ENCODE data around the gene RSPH3.
"Not testable (repeated sequence)": the region's sequence is repeated elsewhere in the genome, so short reads cannot be mapped to it uniquely, and the experiment has no call there.

Gene RSPH3

DNA sequence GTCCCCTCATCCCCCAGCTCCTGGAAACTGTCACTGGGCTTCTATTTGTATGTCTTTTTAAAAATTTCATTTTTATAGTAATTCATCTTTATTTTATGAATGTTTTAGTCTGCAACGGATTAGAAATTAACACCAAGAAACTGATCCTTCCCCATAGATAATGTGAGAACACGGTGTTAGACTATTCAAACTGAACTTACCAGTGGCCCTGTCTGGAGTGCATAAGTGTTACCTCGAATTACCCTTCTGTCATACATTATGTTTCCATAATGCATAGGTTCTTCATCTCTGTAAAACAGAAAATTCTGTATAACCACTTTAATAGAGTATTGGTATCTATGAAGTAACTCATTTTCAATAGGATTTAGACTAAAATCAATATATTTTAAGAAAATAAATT is 6.4 kb downstream of the RSPH3 start:
- Histone ChIP-seq H3K27me3 (ENCODE audit: control insufficient read depth, insufficient read depth, low read length) (no peaks in the 10 kb centered on the region), H3K4me3 (ENCODE audit: low read length) (no peak overlapping the region), H3K9me3 (ENCODE audit: control insufficient read depth, low read length) (no peaks in the 10 kb centered on the region), H3K36me3 (ENCODE audit: control insufficient read depth, insufficient read depth, low read length) (no peaks in the 10 kb centered on the region), H3K9ac (ENCODE audit: low read length) (no peak overlapping the region), H3K4me1 (ENCODE audit: control insufficient read depth, insufficient read depth, low read length) (no peaks in the 10 kb centered on the region)

DNA sequence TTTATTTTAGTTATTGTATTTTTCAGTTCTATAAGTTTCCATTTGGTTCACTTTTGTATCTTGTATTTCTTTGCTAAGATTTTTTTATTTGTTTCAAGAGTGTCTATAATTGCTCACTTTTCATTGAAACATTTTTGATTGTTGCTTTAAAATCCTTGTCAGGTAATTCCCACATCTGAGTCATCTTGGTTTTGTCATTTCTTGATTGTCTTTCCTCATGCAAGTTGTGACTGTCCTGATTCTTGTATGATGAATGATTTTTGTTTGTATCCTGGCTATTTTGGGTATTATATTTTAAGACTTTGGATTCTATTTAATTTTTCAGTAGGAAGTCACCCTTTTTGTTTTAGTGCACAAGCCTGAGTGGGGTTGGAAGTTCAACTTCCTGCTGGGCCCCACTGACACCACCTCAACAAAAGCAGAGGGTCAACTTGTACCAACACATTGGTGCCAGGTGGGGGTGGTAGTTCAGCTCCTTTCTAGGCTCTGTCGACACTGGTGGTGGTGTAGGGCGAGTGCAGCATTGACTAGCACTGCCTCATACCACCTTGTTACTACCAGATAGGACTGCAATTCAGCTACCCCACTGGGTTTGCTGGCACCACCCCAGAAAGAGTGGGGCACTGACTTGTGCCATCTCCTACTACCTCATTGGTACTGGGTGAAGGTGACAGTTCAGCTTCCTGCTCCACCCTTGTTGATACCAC is 8.8 kb downstream of the RSPH3 start:
- no peaks in the 10 kb centered on the region for H3K9me3 ChIP-seq (ENCODE audit: control insufficient read depth, low read length)
- H3K9ac ChIP-seq (ENCODE audit: low read length): no peak overlapping the region
- H3K4me1 ChIP-seq (ENCODE audit: control insufficient read depth, insufficient read depth, low read length): no peaks in the 10 kb centered on the region
- H3K36me3 ChIP-seq (ENCODE audit: control insufficient read depth, insufficient read depth, low read length): no peaks in the 10 kb centered on the region
- H3K4me3 ChIP-seq (ENCODE audit: low read length): no peak overlapping the region
- H3K27me3 ChIP-seq (ENCODE audit: control insufficient read depth, insufficient read depth, low read length): no peaks in the 10 kb centered on the region

DNA sequence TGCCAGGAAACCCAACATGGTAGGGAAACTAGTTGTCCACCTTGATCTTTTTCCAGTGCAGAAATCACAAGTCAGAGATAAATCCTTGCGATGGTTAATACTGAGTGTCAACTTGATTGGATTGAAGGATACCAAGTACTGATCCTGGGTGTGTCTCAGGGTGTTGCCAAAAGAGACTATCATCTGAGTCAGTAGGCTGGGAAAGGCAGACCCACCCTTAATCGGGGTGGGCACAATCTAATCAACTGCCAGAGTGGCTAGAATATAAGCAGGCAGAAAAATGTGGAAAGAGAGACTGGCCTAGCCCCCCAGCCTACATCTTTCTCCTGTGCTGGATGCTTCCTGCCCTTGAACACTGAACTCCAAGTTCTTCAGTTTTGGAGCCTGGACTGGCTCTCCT is 10.3 kb downstream of the RSPH3 start:
- H3K9ac ChIP-seq (ENCODE audit: low read length); H3K4me3 ChIP-seq (ENCODE audit: low read length); H3K27me3 ChIP-seq (ENCODE audit: control insufficient read depth, insufficient read depth, low read length); H3K36me3 ChIP-seq (ENCODE audit: control insufficient read depth, insufficient read depth, low read length); H3K4me1 ChIP-seq (ENCODE audit: control insufficient read depth, insufficient read depth, low read length); H3K9me3 ChIP-seq (ENCODE audit: control insufficient read depth, low read length): not testable (repeated sequence)

DNA sequence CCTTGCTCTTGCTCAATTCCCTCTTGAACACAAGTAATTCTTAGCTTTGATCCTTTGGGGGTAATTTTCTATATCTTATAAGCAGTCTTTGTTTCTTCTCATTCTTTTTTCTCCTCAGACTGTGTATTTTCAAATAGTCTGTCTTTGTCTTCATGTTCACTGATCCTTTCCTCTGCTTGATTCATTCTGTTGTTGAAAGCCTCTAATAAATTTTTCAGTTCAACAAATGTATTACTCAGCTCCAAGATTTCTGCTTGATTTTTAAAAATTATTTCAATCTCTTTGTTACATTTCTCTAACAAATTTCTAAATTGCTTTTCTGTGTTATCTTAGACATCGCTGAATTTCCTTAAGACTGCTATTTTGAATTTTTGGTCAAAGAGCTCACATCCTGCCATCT is 11.5 kb downstream of the RSPH3 start:
- Histone ChIP-seq H3K4me1 (ENCODE audit: control insufficient read depth, insufficient read depth, low read length) (no peaks in the 10 kb centered on the region), H3K36me3 (ENCODE audit: control insufficient read depth, insufficient read depth, low read length) (no peaks in the 10 kb centered on the region), H3K4me3 (ENCODE audit: low read length) (no peak overlapping the region), H3K27me3 (ENCODE audit: control insufficient read depth, insufficient read depth, low read length) (no peaks in the 10 kb centered on the region), H3K9ac (ENCODE audit: low read length) (no peak overlapping the region), H3K9me3 (ENCODE audit: control insufficient read depth, low read length) (no peaks in the 10 kb centered on the region)

DNA sequence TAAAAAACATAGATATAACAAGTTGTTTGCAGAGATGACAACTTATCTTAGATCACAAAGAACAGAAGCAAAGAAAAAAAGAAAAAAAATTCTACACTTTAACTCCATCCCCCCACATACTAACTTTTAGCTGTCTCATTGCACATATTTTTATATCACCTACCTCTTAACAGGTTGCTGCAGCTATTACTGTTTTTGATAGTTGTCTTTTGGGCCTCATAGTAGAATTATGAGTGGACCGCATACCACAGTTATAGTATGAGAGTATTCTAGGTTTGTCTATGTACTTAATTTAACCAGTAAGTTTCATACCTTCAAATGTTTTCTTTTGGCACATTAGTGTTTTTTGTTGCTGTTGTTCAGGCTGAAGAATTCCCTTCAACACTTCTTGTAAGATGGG is 12.3 kb downstream of the RSPH3 start:
- Histone ChIP-seq H3K36me3 (ENCODE audit: control insufficient read depth, insufficient read depth, low read length) (no peaks in the 10 kb centered on the region), H3K4me1 (ENCODE audit: control insufficient read depth, insufficient read depth, low read length) (no peaks in the 10 kb centered on the region), H3K9ac (ENCODE audit: low read length) (no peak overlapping the region), H3K9me3 (ENCODE audit: control insufficient read depth, low read length) (no peaks in the 10 kb centered on the region), H3K27me3 (ENCODE audit: control insufficient read depth, insufficient read depth, low read length) (no peaks in the 10 kb centered on the region), H3K4me3 (ENCODE audit: low read length) (no peak overlapping the region)

DNA sequence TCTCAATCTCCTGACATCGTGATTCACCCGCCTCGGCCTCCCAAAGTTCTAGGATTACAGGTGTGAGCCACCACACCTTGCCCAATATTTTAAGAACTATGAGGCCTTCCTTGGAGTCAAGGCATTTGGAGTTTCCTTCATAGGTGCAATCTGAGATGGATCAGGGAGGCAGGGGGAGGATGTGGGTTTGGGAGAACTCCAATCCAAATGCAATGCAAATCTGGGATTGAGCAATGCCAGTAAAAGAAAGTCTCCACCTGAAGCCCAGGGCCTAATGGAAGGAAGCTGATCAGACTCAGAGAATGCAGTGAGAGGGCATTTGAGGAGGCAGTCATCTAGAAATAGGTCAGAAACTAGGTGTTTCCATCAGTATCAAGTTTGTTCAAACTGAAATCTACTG is 21.2 kb downstream of the RSPH3 start:
- no peaks in the 10 kb centered on the region for H3K27me3 ChIP-seq (ENCODE audit: control insufficient read depth, insufficient read depth, low read length)
- H3K9ac ChIP-seq (ENCODE audit: low read length): no peak overlapping the region
- no peaks in the 10 kb centered on the region for H3K9me3 ChIP-seq (ENCODE audit: control insufficient read depth, low read length)
- H3K4me1 ChIP-seq (ENCODE audit: control insufficient read depth, insufficient read depth, low read length): no peaks in the 10 kb centered on the region
- H3K4me3 ChIP-seq (ENCODE audit: low read length): no peak overlapping the region
- H3K36me3 ChIP-seq (ENCODE audit: control insufficient read depth, insufficient read depth, low read length): no peaks in the 10 kb centered on the region

DNA sequence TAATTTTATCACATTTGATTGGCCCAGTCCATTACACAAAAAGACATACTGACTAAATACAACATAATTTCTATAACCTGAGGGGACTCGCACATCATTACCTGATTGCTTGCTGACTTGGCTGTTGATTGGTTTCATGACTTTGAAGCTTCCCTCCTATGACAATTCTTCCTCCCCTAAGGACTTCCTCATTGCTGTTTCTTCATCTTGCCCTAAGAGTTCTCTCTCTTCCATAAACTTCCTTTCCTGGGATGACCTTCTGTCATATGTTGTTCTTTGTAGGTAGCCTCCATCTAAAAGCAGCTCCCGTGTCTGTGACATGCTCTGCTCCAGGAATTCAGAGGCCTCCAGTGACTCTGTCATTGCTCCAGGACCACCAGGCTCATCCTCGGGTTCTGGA is 22.6 kb downstream of the RSPH3 start:
- no peaks in the 10 kb centered on the region for H3K27me3 ChIP-seq (ENCODE audit: control insufficient read depth, insufficient read depth, low read length)
- H3K4me1 ChIP-seq (ENCODE audit: control insufficient read depth, insufficient read depth, low read length): no peaks in the 10 kb centered on the region
- no peak overlapping the region for H3K4me3 ChIP-seq (ENCODE audit: low read length)
- no peak overlapping the region for H3K9ac ChIP-seq (ENCODE audit: low read length)
- no peaks in the 10 kb centered on the region for H3K36me3 ChIP-seq (ENCODE audit: control insufficient read depth, insufficient read depth, low read length)
- no peaks in the 10 kb centered on the region for H3K9me3 ChIP-seq (ENCODE audit: control insufficient read depth, low read length)

DNA sequence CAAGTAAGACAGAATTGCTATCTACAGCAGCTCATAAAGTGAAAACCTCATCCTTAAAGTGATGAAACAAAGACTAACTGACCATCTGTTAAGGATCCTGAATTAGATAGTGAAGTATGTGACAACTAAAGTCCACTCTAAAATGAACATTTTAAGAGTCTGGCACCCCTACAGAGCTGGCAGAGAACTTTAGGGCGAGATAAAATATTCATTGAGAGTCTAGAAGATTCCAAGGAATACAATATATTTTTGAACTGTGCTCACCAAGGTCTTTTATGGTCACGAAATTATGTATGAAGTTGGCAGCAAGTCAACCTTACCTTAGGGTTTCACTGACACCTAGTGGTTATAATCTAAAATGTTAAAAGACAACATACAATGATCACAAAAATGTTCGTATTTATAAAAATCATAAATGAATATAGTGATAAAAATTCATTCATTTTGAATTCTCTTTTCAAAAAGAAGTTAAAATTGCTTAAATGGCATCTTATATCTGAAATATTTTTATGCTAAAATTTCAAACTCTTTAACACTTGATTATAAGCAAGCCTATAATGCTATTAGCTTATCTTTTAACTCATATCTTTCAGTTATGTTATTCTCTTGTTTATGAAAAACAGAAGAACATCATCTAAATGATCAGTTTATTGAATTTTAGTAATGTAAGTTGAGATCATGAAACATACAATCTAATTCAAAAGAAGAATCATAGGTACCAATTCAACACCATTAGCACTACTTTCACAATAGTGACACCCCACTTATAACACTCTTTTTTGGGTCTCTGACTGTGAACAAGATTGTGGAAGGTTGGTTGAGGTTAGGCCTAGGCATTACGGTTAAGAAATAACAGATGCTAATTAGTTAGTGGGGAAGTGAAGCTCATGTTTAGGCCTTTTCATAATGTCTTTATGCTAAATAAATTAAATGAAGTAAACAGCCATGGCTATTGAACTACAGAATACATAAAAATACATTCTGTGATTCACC is 27.5 kb downstream of the RSPH3 start:
- Histone ChIP-seq H3K9ac (ENCODE audit: low read length) (no peak overlapping the region), H3K9me3 (ENCODE audit: control insufficient read depth, low read length) (no peaks in the 10 kb centered on the region), H3K4me1 (ENCODE audit: control insufficient read depth, insufficient read depth, low read length) (peaks cover 4% of the 10 kb centered on the region), H3K27me3 (ENCODE audit: control insufficient read depth, insufficient read depth, low read length) (no peaks in the 10 kb centered on the region), H3K36me3 (ENCODE audit: control insufficient read depth, insufficient read depth, low read length) (no peaks in the 10 kb centered on the region), H3K4me3 (ENCODE audit: low read length) (no peak overlapping the region)

DNA sequence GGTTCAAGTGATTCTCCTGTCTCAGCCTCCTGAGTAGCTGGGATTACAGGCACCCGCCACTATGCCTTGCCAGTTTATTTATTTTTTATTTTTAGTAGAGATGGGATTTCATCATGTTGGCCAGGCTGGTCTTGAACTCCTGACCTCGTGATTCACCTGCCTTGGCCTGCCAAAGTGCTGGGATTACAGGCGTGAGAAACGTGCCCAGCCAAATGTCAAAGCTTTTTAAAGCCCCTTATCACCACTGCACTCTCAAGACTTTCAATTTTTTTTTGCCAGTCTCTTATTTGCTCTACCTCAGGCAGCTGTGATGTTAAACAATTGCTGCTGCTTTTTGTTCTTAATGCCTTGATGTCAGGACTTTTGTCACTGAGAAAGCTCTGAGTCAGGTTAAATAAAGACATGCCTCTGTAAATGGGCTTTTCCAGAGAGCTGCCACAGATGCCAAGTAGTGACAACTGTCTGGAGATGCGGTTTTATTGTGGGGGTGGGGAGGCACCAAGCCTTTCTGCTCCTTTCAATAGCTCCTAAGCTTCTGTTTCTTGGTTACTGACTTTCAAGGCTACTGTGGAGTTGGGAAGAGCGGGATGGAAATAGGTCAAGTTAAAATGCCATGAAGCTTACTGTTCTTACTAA is 29.2 kb downstream of the RSPH3 start:
- H3K9ac ChIP-seq (ENCODE audit: low read length): no peak overlapping the region
- H3K4me1 ChIP-seq (ENCODE audit: control insufficient read depth, insufficient read depth, low read length): peaks cover 4% of the 10 kb centered on the region
- no peak overlapping the region for H3K4me3 ChIP-seq (ENCODE audit: low read length)

DNA sequence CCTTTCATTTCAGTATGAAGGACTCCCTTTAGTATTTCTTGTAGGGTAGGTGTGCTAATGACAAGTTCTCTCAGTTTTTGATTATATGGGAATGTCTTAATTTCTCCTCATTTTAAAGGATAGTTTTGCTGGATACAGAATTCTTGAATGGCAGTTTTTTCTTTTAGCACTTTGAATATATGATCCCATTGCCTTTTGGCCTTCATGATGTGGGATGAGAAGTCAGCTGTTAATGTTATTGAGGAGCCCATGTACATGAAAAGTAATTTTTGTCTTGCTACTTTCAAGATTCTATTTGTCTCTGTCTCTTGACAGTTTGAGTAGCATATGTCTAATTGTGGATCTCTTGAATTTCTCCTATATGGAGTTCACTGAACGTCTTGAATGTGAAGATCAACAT is 30.9 kb downstream of the RSPH3 start:
- H3K4me1 ChIP-seq (ENCODE audit: control insufficient read depth, insufficient read depth, low read length): peaks cover 4% of the 10 kb centered on the region
- H3K27me3 ChIP-seq (ENCODE audit: control insufficient read depth, insufficient read depth, low read length): no peaks in the 10 kb centered on the region
- H3K9me3 ChIP-seq (ENCODE audit: control insufficient read depth, low read length): no peaks in the 10 kb centered on the region
- H3K36me3 ChIP-seq (ENCODE audit: control insufficient read depth, insufficient read depth, low read length): no peaks in the 10 kb centered on the region
- no peak overlapping the region for H3K9ac ChIP-seq (ENCODE audit: low read length)
- H3K4me3 ChIP-seq (ENCODE audit: low read length): no peak overlapping the region

More for the DNA sequence above, 29.2 kb downstream of the RSPH3 start:
- Histone ChIP-seq H3K9me3 (ENCODE audit: control insufficient read depth, low read length) (no peaks in the 10 kb centered on the region), H3K27me3 (ENCODE audit: control insufficient read depth, insufficient read depth, low read length) (no peaks in the 10 kb centered on the region), H3K36me3 (ENCODE audit: control insufficient read depth, insufficient read depth, low read length) (no peaks in the 10 kb centered on the region)

DNA sequence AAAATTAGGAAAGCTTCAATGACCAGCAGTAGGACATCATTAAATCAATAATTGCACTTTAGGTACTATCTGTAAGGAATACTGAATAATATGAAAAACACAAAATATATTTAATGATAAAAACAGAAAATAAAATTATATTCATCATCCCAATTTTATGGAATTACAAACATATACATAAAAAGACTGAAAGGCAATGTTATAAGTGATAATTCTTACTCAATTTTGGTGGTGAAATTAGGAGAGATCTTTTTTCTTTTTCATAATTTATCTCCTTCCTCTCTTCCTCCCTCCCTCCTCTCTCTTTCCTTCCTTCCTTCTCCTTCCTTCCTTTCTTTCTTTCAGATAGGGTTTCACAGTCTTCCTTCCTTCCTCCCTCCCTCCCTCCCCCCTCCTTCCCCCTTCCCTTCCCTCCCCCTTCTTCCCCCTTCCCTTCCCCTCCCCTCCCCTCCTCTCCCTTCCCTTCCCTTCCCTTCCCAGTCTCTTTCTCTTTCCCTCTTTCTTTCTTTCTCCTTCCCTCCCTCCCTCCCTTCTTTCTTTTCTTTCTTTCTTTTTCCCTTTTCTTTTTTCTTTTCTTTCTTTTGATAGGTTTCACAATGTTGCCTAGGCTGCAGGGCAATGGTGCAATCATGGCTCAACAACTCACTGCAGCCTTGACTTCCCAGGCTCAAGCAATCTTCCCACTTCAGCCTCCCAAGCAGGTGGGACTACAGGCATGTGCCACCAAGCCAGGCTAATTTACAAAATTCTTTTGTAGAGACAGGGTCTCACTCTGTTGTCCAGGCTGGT is 36.8 kb downstream of the RSPH3 start:
- H3K9me3 ChIP-seq (ENCODE audit: control insufficient read depth, low read length): no peaks in the 10 kb centered on the region
- peaks cover 8% of the 10 kb centered on the region for H3K4me1 ChIP-seq (ENCODE audit: control insufficient read depth, insufficient read depth, low read length)
- no peak overlapping the region for H3K9ac ChIP-seq (ENCODE audit: low read length)
- H3K4me3 ChIP-seq (ENCODE audit: low read length): no peak overlapping the region
- no peaks in the 10 kb centered on the region for H3K36me3 ChIP-seq (ENCODE audit: control insufficient read depth, insufficient read depth, low read length)
- H3K27me3 ChIP-seq (ENCODE audit: control insufficient read depth, insufficient read depth, low read length): no peaks in the 10 kb centered on the region
